Mammary epithelial cell (primary cell): Measurements from ENCODE around the gene SEC14L1.

Source experiments
- CTCF ChIP-seq, 2 donors: IDR thresholded peaks in 1 of 2; conservative IDR thresholded peaks in 1 of 2; 2 replicates each; pipeline ENCODE4 v1.5.1; 2011 to 2012; ENCODE audit warnings: inconsistent platforms in 2 of 2, low read length in 2 of 2, mild to moderate bottlenecking in 2 of 2, control low read depth in 1 of 2, low read depth in 1 of 2; ENCODE audit not compliant: insufficient read depth in 1 of 2; ENCODE audit errors: extremely low read depth in 1 of 2
- EZH2 ChIP-seq: IDR thresholded peaks from 2 replicates; pipeline ENCODE4 v1.6.1; 2012; ENCODE audit warnings: low read length, inconsistent platforms, borderline replicate concordance

GRCh38 chr17:77098884-77099545 is 41.8 kb upstream of the SEC14L1 start:
- TF ChIP-seq CTCF (conservative IDR thresholded peaks at IDR 0.05 in 1 of 2, IDR thresholded peaks at IDR 0.05 in 1 of 2; ENCODE audit: extremely low read depth in 1 of 2, insufficient read depth in 1 of 2, low read depth in 1 of 2, low read length in 2 of 2), result no peak
- TF ChIP-seq EZH2, result no peak
